Gastroesophageal sphincter (tissue), 4 donors: ENCODE results near the gene SERPINA12. TPM values are rescaled to one million over a fixed set of nuclear protein-coding genes. Genes with fewer than 3 reads are reported as not detected.

Experiments used
- ATAC-seq: fragments of 150-250 bp; one replicate; pipeline ENCODE4 v1.9.1; 2016; ENCODE audit warnings: mild to moderate bottlenecking, moderate library complexity
- H3K27ac ChIP-seq, 4 donors: fragments of 200-600 bp; sonication (generic) in 3 of 4; 1 replicate in 3 of 4; 2 replicates in 1 of 4; pipeline ENCODE4 v1.5.1; 2016 to 2019
- H3K27me3 ChIP-seq: fragments of 200-600 bp; sonication (generic); one replicate; pipeline ENCODE4 v1.5.1; 2019
- H3K36me3 ChIP-seq, 2 donors: fragments of 200-600 bp; sonication (generic); one replicate each; pipeline ENCODE4 v1.5.1; 2019; ENCODE audit warnings: control low read depth in 1 of 2
- H3K4me1 ChIP-seq, 3 donors: fragments of 200-600 bp; sonication (generic); 1 replicate in 2 of 3; 2 replicates in 1 of 3; pipeline ENCODE4 v1.5.1; 2016 to 2019; ENCODE audit warnings: control low read depth in 2 of 3
- H3K4me3 ChIP-seq, 2 donors: fragments of 200-600 bp; sonication (generic); one replicate each; pipeline ENCODE4 v1.5.1; 2019; ENCODE audit warnings: mild to moderate bottlenecking in 1 of 2, moderate library complexity in 1 of 2
- H3K9me3 ChIP-seq, 3 donors: fragments of 200-600 bp; sonication (generic); one replicate each; pipeline ENCODE4 v1.5.1; 2017 to 2019; ENCODE audit warnings: control low read depth in 2 of 3
- EP300 ChIP-seq: sonication (generic); formaldehyde crosslinking; IDR thresholded peaks from one replicate; pipeline ENCODE4 v1.6.1; 2017; ENCODE audit warnings: antibody characterized with exemption, mild to moderate bottlenecking
- POLR2A ChIP-seq, 2 donors: fragments of 450-650 bp; IDR thresholded peaks; one replicate each; pipeline ENCODE4 v1.6.1; 2017; ENCODE audit warnings: antibody characterized with exemption in 2 of 2, mild to moderate bottlenecking in 2 of 2, moderate library complexity in 1 of 2
- POLR2AphosphoS5 ChIP-seq: sonication (generic); formaldehyde crosslinking; IDR thresholded peaks from one replicate; pipeline ENCODE4 v1.6.1; 2017; ENCODE audit warnings: antibody characterized with exemption
- WGBS, 2 donors: methylation state at CpG; one replicate each; pipeline ENCODE4 v1.1.5; 2018; ENCODE audit warnings: low coverage in 1 of 2; 5-methylcytosine and 5-hydroxymethylcytosine counted together
- total RNA-seq, 4 donors: library from RNA; depleted of rRNA; stranded (reverse); fragments of >200 nt; gene quantifications; one replicate each; pipeline ENCODE4 v1.1.0, GENCODE V29; 2016
- TF ChIP-seq, protein P1 (sequence below), 4 experiments: fragments of 200-600 bp in 2 of 4; fragments of 450-650 bp in 2 of 4; sonication (generic) in 1 of 4; IDR thresholded peaks; one replicate each; pipeline ENCODE4 v1.5.1; 2017 to 2019; ENCODE audit warnings: antibody characterized with exemption in 4 of 4, mild to moderate bottlenecking in 2 of 4, moderate library complexity in 2 of 4

The SERPINA12 gene
- total RNA-seq, 4 donors from 2014 or later = not detected

DNA sequence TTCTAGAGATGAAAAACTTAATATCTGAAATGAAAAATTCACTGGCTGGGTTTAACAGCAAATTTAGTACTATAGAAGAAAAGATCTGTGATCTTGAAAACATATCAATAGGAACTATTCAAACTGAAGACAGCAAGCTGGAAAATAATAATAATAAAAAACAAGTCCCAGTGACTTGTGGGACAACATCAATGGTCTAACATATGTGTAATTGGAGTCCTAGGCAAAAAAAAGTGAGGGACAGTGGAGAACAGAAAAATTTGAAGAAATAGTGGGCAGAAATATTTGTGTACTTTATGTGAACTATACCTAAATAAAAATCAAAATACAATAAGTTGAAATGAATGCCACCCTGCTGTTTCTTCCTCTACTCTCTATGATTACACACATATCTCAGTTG lies 30.8 kb downstream of the SERPINA12 start:
- peaks cover 5% of the 10 kb centered on the region for H3K27me3 ChIP-seq
- peaks cover 0 to 30% (median 0%) of the 10 kb centered on the region in 3 donors for H3K9me3 ChIP-seq
- no peak for ATAC-seq
- no peak for TF ChIP-seq POLR2A (IDR thresholded peaks at IDR 0.05)
- TF ChIP-seq, protein P1, sequence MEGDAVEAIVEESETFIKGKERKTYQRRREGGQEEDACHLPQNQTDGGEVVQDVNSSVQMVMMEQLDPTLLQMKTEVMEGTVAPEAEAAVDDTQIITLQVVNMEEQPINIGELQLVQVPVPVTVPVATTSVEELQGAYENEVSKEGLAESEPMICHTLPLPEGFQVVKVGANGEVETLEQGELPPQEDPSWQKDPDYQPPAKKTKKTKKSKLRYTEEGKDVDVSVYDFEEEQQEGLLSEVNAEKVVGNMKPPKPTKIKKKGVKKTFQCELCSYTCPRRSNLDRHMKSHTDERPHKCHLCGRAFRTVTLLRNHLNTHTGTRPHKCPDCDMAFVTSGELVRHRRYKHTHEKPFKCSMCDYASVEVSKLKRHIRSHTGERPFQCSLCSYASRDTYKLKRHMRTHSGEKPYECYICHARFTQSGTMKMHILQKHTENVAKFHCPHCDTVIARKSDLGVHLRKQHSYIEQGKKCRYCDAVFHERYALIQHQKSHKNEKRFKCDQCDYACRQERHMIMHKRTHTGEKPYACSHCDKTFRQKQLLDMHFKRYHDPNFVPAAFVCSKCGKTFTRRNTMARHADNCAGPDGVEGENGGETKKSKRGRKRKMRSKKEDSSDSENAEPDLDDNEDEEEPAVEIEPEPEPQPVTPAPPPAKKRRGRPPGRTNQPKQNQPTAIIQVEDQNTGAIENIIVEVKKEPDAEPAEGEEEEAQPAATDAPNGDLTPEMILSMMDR (IDR thresholded peaks at IDR 0.05) = no peak
- H3K4me1 ChIP-seq = no peaks in the 10 kb centered on the region
- no peak overlapping the region for H3K27ac ChIP-seq
- H3K36me3 ChIP-seq = no peaks in the 10 kb centered on the region
- H3K4me3 ChIP-seq = no peak overlapping the region

DNA sequence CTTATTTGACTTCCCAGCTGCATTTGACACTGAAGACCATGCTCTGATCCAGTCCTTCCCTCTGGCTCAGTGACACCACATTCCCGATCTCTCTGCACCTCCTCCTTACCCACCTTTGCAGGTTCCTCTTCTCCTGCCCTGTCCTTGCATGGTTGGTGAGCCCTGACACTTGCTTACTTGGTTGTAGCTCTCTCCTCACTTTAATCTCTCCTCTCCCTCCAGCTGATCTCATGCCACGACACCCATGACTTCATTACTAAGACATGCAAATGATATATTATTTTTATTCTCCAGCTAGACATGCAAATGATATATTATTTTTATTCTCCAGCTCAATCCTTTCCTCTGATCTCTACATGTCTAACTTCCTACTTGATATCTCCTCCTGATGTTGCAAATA lies 33.2 kb downstream of the SERPINA12 start, which contains the start of gene SERPINA9:
SERPINA9 (minus strand) TSS at position 175 of the 400 bp plus-strand sequence. CDS start 6,357 bp downstream, outside the sequence.
- TF ChIP-seq EP300 (no peak), POLR2AphosphoS5 (no peak), POLR2A (IDR thresholded peaks at IDR 0.05) (no peak)
- TF ChIP-seq, protein P1 (IDR thresholded peaks at IDR 0.05) = no peak
- no peak within 1 kb of the TSS for H3K27ac ChIP-seq
- WGBS, 2 donors = 63 to 76% methylated on average over 2 of the region's 2 CpGs
- no peak for ATAC-seq
- no peaks in the 10 kb centered on the region for H3K36me3 ChIP-seq
- H3K4me1 ChIP-seq = no peaks in the 10 kb centered on the region
- no peak within 1 kb of the TSS for H3K4me3 ChIP-seq
- peaks cover 0 to 30% (median 0%) of the 10 kb centered on the region in 3 donors for H3K9me3 ChIP-seq
- H3K27me3 ChIP-seq = peaks cover 15% of the 10 kb centered on the region

DNA sequence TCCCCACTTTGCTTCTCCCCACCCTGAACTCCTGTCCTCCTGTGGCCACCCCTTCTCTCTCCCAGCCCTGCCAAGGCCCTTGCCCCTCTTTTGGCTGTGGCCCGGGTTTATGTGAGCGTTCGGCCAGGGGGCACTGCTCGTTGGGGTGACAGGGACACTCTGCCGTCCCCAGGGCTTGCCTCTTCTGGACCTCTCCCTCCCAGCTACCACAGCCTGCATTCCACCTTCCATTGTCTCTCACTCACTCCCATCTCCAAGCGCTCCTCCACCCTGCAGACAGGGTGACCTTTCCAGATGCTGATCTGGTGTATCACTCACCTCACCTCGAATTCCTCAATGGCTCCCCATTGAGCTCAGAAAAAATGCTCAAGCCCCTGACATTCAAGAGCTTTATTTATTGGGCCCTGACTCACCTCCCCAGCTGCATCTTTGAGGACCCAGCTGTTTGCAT lies 34.7 kb downstream of the SERPINA12 start:
- Histone ChIP-seq H3K27ac (no peak overlapping the region), H3K36me3 (no peaks in the 10 kb centered on the region), H3K27me3 (peaks cover 10% of the 10 kb centered on the region), H3K4me3 (no peak overlapping the region), H3K4me1 (no peaks in the 10 kb centered on the region), H3K9me3 (peaks cover 0 to 23% (median 0%) of the 10 kb centered on the region in 3 donors)
- TF ChIP-seq EP300 = no peak
- TF ChIP-seq, protein P1 (IDR thresholded peaks at IDR 0.05) = no peak
- no peak for TF ChIP-seq POLR2A (IDR thresholded peaks at IDR 0.05)
- TF ChIP-seq POLR2AphosphoS5 = no peak
- WGBS, 2 donors = 74 to 80% methylated on average over 3 to 7 of the region's 7 CpGs
- ATAC-seq = no peak

DNA sequence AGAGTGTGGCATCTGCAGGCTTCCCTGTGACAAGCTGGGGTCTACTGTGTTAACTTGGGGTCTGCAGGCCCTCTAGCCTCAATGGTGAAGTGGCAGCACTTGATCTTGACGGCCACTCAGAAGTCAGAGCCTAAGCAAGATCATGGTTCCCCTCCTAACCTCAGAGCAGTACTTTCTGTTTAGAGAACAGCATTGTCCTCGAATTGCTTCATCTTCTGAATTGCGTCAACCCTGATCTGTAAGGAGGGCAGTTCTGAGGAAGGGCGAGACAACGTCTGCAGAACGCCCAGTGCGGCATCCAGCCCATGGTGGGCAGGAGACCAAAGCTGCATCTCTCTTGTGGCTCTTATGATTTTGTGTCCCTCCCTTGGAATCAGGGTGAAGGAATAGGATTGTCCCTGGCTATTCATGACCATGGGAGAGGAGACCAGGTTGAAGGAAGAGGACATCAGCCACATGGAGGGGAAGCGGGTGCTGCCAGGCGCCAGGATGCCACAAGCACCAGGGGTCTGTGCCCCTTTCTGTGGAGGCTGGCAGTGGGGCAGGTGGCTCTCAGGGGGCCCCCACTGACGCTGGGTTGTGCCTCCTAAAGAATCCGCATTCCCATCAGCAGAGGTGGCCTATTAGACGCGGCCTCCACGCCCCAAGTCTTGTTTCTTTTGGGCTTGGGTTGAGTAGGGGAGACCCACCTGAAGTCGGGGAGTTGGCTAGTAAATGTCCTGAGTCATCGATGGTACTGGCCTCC lies 35.4 kb downstream of the SERPINA12 start:
- WGBS, 2 donors = 90% methylated on average over 9 of the region's 16 CpGs; no CpG with 5 or more reads in 1 of the 2 donors
- TF ChIP-seq POLR2AphosphoS5 (no peak), EP300 (no peak), POLR2A (IDR thresholded peaks at IDR 0.05) (no peak)
- TF ChIP-seq, protein P1 (IDR thresholded peaks at IDR 0.05) = no peak
- no peaks in the 10 kb centered on the region for H3K36me3 ChIP-seq
- no peak for ATAC-seq
- peaks cover 0 to 15% (median 0%) of the 10 kb centered on the region in 3 donors for H3K9me3 ChIP-seq
- peaks cover 10% of the 10 kb centered on the region for H3K27me3 ChIP-seq
- H3K4me3 ChIP-seq = no peak overlapping the region
- H3K4me1 ChIP-seq = no peaks in the 10 kb centered on the region
- H3K27ac ChIP-seq = no peak overlapping the region

DNA sequence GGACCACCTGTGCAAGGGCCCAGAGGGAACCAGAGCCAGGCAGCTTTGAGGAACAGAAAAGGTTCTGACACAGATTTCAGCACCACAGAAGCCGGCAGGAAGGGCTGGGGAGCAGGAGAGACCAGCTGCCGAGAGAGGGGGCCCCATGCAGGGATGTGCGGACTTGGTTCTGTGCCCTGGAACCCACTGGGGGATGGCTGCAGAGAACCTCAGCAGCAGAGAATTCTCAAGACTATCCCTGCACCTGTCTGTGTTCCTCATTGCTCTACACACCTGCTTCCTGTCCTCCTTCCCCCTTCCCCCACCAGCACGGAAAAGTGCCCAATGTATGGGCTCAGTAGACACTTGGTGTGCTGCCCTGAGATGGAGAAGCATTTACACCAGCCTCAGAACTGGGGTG lies 36.4 kb downstream of the SERPINA12 start:
- no peak for ATAC-seq
- Histone ChIP-seq H3K27ac (no peak overlapping the region), H3K9me3 (peaks cover 0 to 5% (median 0%) of the 10 kb centered on the region in 3 donors), H3K36me3 (no peaks in the 10 kb centered on the region), H3K27me3 (peaks cover 10% of the 10 kb centered on the region), H3K4me3 (no peak overlapping the region), H3K4me1 (no peaks in the 10 kb centered on the region)
- 20 to 33% methylated on average over 1 to 3 of the region's 4 CpGs for WGBS, 2 donors
- TF ChIP-seq EP300 = no peak
- no peak for TF ChIP-seq POLR2AphosphoS5
- TF ChIP-seq, protein P1 (IDR thresholded peaks at IDR 0.05) = no peak
- no peak for TF ChIP-seq POLR2A (IDR thresholded peaks at IDR 0.05)
